NCI-H2171 (cell line): Measurements from ENCODE around the gene USP21.
"Not testable (repeated sequence)": the region's sequence is repeated elsewhere in the genome, so short reads cannot be mapped to it uniquely, and the experiment has no call there.

Source experiments
- DNase-seq: peaks from one replicate; lab custom pipeline; 2025; lab: John Stamatoyannopoulos, UW

USP21 gene, protein sequence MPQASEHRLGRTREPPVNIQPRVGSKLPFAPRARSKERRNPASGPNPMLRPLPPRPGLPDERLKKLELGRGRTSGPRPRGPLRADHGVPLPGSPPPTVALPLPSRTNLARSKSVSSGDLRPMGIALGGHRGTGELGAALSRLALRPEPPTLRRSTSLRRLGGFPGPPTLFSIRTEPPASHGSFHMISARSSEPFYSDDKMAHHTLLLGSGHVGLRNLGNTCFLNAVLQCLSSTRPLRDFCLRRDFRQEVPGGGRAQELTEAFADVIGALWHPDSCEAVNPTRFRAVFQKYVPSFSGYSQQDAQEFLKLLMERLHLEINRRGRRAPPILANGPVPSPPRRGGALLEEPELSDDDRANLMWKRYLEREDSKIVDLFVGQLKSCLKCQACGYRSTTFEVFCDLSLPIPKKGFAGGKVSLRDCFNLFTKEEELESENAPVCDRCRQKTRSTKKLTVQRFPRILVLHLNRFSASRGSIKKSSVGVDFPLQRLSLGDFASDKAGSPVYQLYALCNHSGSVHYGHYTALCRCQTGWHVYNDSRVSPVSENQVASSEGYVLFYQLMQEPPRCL

DNA sequence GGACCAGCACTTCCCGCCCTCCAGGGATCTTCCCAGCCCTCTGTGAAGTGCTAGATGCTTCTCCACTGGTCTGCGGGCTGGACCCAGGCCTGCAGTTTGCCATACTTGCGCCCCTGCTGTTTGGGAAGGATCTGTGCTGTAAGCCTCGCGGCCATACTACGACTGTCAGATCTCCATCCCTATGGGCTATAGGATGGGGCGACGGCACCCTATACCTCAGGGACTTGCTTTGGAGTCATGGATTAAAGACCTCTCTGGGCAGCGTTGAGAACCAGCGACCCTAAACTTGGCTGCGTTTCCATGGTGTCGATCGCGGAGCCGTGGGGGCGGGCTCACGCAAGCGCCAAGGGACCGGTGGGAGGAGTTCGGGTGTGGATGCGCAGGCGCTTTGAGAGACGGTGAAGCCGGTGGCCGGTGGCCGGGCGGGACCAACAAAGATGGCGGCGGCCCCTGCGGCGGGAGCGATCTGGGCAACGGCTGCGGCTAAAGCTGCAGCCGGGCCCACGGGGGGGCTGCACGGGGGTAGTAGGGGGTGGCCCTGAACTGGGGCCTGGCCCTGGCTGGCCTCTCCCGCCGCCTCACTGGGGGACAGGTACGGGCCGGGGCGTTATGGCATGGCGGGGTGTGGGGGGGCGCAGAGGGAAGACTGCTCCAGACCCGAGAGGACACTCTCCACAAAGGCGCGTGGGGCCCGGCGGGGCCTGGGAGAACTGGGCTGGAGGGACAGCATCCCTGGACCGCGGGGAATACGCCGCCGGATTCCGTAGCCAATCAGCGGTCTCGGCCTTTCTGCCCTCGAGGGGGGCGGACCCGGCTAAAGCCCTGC is at the start of gene USP21:
USP21 (plus strand) TSS at position 414 of the 826 bp plus-strand sequence. CDS start 1,141 bp downstream, outside the sequence.
- DNase-seq, result peak; percentile 87

DNA sequence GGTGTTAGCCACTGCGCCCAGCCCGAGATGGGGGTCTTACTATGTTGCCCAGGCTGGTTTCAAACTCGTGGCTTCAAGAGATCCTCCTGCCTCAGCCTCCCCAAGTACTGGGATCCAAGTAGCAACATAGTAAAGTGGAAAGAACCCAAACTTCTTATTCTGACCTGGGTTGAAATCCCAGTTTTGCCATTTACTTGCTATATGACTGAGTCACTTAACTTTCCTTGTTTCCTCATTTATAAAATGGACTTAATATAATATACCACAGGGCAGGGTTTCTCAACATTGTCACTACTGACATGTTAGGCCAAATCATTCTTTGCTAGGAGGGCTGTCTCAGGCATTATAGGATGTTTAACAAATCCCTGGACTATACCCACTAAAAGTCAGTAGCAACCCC is 48.2 kb upstream of the USP21 start:
- no peak for DNase-seq

DNA sequence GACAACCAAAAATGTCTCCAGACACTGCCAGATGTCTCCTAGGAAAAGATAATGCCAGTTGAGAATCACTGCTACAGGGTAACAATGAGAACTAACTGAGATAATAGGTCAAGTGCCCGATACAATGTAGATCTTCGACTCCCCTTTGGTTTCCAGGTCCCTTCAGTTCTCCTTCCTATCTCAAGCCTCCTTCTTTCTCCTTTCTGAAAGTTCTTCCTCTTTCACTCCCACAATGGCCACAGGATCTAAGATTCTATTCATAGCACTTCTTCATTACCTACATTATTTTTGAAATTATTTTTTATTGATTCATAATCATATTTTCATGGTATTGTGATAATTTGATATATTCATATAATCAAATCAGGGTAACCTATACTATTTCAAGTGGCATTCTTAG is 47.8 kb upstream of the USP21 start:
- DNase-seq, result no peak

DNA sequence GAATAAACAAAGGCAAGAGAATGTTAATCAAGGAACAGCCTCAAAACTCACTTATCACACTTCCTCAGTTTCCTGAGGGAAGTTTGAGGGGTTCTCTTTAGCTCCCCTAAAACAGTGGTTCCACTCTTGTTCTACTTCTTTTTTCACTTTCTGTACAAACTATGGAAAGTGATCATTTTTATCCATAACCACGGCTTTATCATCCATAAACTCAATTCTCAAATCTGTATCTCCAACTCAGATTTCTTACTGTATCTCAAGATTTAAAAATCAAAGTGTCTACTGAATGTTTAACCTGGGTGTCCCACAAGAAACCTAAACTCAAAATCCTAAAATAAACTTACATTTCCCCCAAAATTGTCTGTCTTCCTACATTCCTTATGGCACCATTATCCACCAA is 45.4 kb upstream of the USP21 start:
- no peak for DNase-seq

DNA sequence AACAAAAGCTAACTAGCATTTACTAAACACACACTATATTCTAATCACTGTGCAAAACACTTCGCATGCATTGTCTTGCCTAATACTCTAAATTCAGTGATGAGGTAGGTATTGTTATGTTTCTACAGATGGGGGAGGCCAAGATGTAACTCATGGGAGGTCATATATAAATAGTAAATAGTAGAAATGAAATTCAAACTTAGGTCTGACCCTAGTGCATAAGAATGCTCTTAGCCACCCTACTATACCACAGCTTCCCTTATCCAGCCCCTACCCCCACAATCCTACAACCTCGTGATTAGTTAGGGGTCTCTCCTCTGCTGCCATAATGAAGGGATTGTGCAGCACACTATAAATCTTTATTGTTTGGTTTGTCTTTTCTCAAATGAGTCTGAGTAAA is 44.7 kb upstream of the USP21 start:
- DNase-seq, result no peak

DNA sequence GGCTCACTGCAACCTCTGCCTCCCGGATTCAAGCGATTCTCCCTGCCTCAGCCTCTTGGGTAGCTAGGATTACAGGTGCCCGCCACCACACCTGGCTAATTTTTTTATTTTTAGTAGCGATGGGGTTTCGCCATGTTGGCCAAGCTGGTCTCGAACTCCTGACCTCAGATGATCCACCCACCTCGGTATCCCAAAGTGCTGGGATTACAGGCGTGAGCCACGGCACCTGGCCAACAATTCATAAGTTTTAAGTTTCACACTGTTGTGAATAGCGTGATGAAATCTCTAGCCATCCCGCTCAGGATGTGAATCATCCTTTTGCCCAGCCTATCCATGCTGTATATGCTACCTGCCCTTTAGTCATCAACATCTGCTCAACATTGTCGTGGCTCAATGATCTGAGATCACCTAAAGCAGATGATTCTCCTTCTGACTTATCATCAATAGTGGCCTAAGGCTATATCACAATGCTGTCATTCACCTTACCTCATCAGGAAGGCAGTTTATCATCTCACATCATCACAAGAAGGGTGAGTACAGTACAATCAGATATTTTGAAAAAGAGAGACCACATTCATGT is 44.1 kb upstream of the USP21 start:
- DNase-seq, result no peak

DNA sequence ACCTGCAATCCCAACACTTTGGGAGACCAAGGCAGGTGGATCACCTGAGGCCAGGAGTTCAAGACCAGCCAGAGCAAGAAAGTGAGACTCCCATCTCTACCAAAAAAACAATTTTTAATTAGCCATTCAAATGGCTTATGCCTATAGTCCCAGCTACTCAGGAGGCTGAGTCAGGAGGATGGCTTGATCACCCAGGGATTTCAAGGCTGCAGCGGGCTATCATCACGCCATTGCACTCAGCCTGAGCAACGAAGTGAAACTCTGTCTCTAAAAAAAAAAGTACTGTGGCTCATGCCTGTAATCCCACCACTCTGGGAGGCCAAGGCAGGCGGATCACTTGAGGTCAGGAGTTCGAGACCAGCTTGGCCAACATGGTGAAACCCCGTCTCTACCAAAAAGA is 43.3 kb upstream of the USP21 start:
- DNase-seq, result not testable (repeated sequence)

DNA sequence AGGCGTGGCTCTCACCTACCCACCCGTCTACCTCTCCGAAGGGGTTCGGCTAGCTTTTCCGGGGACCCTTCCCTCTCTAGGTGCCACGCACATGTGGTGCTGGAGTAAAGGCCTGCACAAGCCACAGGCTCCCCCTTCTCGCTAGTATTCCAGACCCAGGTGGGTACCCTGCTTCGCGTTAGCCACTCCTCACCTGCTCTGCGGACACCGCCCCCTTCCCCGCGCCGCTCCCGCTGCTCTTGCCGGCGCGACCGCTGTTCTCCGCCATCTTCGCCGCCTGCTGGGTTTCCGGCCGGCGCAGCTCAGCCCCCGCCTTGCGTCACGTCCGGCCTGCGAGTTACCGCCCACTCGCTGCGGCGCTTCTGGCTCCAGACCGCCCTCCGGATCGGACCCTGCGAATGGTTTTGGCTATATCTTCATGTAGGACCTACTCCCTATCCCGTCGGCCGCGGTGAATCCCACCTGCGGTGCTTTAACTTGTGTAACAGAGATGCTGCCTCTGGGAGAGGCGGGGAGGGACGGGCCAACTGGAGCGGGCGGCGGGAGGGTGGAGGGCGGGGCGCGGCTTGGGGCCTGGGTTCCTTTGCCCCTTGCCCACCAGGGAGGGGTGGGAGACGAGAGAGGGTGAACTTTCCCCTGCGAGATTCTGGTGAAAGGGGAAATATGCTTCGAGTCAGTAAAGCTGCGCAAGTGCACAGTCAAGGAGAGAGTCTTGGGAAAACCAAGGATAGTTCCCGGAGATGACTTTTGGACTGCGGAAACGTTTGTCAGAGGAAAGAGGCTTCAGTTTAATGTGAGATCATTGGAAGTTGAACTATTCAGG is 41.3 kb upstream of the USP21 start, which contains the start of the genes NIT1 and PFDN2:
NIT1 (plus strand) TSS at position 347 of the 823 bp plus-strand sequence; CDS start at position 419, 72 bp downstream.
PFDN2 (minus strand) TSS at position 279 of the 823 bp plus-strand sequence; CDS start at position 268, 11 bp downstream.
- peak; percentile 77 for DNase-seq

DNA sequence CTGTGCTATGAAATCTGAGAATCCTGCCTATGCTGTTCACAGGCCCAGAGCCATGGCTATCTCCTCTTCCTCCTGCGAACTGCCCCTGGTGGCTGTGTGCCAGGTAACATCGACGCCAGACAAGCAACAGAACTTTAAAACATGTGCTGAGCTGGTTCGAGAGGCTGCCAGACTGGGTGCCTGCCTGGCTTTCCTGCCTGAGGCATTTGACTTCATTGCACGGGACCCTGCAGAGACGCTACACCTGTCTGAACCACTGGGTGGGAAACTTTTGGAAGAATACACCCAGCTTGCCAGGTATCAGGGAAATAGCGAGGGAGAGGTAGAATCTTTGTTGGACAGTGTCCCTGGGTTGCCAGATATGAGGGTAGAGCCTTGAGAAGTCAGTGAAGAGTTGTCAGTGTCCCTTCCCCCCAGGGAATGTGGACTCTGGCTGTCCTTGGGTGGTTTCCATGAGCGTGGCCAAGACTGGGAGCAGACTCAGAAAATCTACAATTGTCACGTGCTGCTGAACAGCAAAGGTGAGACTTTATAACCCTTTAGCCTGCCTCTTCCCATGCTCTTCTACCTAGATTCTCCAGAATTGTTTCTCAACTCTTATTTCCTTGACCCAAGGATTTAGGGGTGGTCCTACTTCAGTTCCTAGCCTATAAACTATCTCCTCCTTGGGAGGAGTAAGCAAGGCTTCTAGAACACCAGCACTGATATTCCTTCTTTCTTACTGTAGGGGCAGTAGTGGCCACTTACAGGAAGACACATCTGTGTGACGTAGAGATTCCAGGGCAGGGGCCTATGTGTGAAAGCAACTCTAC is 40.0 kb upstream of the USP21 start:
- DNase-seq, result no peak

DNA sequence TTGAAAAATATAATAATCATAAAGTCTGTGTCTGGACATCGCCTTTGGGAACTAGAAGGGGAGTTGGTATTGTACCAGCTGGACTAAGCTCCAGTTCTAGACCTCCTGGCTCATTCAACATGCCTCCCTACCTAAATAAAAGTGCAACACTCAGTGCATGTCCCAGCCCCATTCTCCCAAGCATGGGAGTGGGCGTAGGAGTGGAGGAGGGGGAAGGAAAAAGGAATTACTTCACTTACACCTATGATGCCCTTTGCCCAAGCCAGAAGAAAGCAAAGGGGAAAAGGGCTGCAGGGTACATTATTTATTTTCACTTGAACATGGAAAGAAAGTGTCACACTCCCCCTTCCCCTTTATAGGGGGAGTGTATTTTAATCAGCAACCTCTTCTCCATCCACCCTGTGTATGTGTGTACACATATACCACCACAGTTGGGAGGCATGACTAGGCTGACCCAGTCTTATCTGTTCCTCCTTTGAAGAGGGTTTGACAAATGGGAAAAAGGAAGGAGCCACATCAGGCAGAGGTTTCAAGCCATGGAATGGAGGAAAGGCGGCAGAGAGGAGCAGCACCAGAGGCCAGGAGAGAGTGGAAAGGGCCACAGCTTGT is 38.2 kb upstream of the USP21 start:
- no peak for DNase-seq

DNA sequence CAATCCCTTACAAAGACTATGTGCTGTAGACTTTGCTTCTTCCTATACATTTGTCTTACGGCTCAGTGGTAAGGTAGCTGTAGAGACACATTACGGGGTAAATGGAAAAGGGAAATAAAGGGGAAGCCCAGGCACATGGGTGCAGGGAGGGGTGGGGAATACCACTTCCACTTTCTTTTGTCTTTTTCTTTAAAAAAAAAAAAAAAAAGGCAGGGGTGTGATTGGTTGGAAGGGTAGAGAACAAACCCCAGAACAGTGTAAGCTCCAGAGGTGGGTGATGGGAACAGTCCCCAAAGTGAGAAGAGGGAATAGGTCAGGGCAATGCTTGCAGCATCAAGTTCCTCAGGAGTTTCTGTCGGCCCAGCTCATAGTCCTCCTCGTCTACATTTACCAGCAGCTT is 37.5 kb upstream of the USP21 start:
- DNase-seq, result no peak

DNA sequence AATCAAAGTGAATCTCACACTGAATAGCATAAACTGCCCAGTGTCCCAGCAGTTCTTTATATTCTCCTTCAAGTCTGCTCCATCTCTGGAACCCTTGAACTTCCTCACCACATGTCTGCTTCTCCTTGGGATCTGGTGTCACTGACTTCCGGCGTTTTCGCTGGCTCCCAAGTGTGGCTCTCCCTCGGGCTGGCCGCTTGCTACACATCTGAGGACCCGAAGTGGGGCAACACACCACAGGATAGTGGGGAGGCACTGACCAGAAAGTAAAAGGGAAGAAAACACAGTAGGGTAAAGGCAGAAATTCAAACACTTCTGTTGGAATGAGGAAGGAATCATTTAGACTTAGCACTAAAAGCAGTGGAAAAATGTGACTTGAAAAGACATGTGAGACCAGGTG is 36.3 kb upstream of the USP21 start:
- no peak for DNase-seq

DNA sequence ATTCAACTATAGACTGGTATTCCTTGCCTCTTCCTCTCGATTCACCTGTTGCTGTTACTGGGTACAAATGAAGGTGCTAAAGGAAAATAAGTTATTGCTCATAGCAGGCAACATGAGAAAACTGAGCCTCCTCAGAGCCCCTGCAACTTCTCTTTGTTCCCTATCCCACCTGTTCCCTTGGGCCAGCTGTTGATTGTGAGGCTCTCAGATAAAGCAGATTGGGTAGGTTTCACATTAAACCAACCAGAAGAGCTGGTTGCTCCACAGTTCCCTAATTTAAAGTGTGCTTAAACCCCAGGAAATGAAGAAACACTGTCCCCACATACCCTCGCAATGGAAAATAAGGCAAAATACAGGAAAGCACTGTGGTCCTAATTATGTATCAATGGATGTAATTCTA is 31.7 kb upstream of the USP21 start:
- DNase-seq, result no peak

DNA sequence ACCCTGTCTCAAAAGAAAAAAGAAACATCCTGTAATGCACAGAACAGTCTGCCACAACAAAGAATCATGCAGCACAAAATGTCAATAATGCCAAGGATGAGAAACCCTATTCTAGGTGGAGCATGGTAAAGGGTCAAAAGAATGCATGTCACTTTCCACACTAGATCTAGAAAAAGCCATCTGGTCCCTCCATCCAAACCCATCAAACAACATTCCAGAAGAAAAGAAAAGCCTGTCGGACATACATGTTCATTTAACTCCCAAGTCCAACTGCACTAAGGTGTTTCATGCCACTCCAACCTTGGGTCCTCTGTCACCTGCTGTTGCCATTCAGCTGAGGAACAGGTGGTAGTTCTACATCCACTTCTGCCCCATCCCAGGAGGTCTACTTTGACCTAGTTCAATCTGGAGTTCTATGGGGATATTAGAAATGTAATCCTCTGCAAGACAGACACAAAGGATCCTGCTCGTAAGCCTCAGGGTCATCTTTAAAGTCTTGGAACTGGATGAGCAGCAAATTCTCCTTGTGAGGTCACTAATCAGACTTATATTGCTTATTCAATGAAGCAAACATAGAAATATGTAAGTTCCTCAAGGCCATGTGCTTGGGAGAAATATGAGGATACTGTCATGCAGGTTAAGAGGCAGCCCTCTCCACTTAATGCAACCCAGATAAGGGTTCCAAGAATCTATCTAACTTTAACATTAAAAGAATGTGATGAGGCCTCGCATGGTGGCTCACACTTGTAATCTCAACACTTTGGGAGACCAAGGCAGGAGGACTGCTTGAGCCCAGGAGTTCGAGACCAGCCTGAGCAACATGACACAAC is 30.5 kb upstream of the USP21 start:
- no peak for DNase-seq

DNA sequence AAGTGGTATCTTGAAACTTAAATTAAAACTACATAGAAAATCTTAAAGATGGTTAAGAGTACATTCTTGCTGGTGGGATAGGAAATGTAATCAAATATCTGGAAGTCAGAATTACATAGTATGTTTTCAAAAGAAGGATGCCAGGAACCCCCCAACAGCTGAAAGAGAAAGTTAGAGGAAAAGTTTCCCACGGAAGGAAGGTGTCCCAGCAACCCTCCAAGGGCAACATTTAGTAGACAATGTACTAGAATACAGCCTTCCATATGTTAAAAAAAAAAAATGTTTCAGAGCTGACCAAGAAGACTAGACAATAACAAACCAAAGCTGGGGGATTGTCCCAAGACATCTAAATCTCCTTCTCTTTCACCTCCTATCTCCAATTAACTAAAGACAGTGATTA is 29.0 kb upstream of the USP21 start:
- DNase-seq, result no peak

DNA sequence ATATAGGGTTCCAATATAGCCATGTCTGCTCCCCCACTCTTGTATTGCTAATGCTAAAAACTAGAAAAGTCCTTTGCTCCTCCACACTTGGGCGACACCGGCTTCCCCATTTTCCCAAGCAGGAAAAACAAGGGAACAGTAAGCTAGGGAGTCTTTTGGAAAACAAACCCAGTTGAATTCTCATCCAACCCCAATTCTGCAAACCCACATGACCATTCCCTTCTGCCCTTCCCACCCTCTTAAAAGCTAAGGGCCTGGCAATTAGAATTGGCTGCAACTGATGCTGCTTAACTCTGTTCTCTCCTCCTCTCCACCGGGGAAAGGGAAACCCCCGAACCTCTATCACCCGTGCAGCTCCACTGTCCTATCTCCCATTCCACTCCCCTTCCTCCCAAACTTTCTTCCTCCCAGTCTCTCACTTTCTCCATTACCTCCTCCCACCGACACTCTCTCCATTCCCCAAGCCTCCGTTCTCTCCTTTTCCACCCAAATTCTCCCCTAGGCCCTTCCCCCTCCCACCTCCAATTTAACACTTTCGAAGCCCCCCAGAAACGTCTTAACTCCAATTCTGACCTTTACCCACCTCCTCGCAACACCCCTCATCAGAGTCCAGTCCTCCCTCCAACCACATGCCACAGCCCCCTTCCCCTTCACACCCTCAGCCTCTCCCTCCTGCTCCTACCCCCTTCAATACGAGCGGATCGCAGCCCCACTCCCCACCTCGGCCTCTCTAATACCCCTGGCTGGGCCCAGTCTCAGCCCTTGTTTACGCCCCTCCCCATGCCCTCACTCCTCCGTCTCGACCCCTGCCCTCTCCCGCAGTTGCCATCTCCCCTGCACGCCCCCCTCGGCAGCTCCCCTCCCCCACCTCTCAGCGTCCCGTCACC is 27.5 kb upstream of the USP21 start:
- DNase-seq, result no peak

DNA sequence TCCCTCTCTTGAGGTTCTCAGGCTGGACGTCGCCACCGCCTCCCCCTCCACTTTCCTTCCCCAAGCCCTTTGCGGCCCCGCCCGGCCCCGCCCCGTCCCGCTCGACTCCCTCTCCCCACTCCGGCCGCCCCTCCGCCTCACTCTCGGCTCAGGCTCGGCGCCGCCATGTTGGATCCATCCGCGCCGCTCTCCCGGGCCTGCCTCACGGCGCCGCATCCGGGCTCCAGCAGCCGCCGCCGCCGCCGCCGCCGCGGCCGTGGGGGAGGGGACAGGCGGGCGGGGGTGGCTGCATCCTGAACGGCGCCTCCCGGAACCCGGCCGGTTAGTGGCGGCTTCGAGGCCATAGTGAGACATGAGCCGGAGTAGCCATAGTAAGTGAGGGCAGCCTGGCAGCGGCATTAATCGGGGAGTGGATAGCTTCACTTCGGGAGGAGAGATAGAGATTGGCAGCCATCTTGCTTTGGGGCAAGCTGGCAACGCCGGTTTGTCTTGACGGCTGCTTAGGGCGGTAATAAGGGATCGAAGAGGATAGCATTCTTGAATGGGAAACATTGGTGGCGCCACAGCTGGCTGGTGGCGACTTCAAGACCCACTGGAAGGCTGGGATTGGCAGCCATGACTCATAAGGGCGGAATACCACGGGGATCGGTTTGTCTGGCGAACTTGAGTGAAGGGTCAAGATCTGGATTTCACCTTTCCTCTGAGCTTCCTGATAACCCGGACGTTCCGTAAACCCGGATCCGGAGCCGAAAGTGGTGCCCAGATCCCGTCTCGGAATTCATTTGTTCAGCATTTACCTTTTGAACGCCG is 26.7 kb upstream of the USP21 start, which contains the start of gene DEDD:
DEDD (minus strand) TSS at position 258 of the 810 bp plus-strand sequence. CDS start 8,205 bp downstream, outside the sequence.
- peak; percentile 90 for DNase-seq
